ENCODE measurements around the gene GDF11. TPM values are rescaled to one million over a fixed set of nuclear protein-coding genes. Genes with fewer than 3 reads are reported as not detected.

The GDF11 gene
- 10 to 100 TPM in 10 of 12 donors, 1 to 10 TPM in 2; 8.4 to 47.6 (median 13.4) TPM for polyA plus RNA-seq (ENCODE audit: insufficient read length in 12 of 12)
- long read RNA-seq, donor 1, full-length matches to known transcripts, result 3 of 173 reads
- long read RNA-seq, donor 1, partial matches to known transcripts, result 160 of 173 reads
- long read RNA-seq, donor 1, other reads (novel, unspliced or antisense), result 10 of 173 reads
- long read RNA-seq, donor 2, full-length matches to known transcripts, result 2 of 147 reads
- long read RNA-seq, donor 2, partial matches to known transcripts, result 145 of 147 reads
- long read RNA-seq, donor 2, other reads (novel, unspliced or antisense), result 0 of 147 reads
- long read RNA-seq, donor 3, full-length matches to known transcripts, result 3 of 46 reads
- long read RNA-seq, donor 3, partial matches to known transcripts, result 43 of 46 reads
- long read RNA-seq, donor 3, other reads (novel, unspliced or antisense), result 0 of 46 reads
- long read RNA-seq, donor 4, full-length matches to known transcripts, result 5 of 26 reads
- long read RNA-seq, donor 4, partial matches to known transcripts, result 21 of 26 reads
- long read RNA-seq, donor 4, other reads (novel, unspliced or antisense), result 0 of 26 reads
- long read RNA-seq, donor 5, result 0 reads
- long read RNA-seq, donor 6, full-length matches to known transcripts, result 3 of 54 reads
- long read RNA-seq, donor 6, partial matches to known transcripts, result 51 of 54 reads
- long read RNA-seq, donor 6, other reads (novel, unspliced or antisense), result 0 of 54 reads
- long read RNA-seq, donor 7, result 0 reads
- long read RNA-seq, donor 8, full-length matches to known transcripts, result 5 of 97 reads
- long read RNA-seq, donor 8, partial matches to known transcripts, result 92 of 97 reads
- long read RNA-seq, donor 8, other reads (novel, unspliced or antisense), result 0 of 97 reads
- long read RNA-seq, donor 9, partial matches to known transcripts, result 71 of 71 reads
- long read RNA-seq, donor 9, other reads (novel, unspliced or antisense), result 0 of 71 reads
- long read RNA-seq, donor 10, full-length matches to known transcripts, result 8 of 14 reads
- long read RNA-seq, donor 10, partial matches to known transcripts, result 6 of 14 reads
- long read RNA-seq, donor 10, other reads (novel, unspliced or antisense), result 0 of 14 reads
- long read RNA-seq, donor 11, full-length matches to known transcripts, result 1 of 84 reads
- long read RNA-seq, donor 11, partial matches to known transcripts, result 78 of 84 reads
- long read RNA-seq, donor 11, other reads (novel, unspliced or antisense), result 5 of 84 reads

GRCh38 chr12:55742719-55743405 lies at the start of gene GDF11:
GDF11 (plus strand) TSS chr12:55743122; CDS start chr12:55743317, 195 bp downstream.
- peak; percentile 86 for DNase-seq

- no peak for DNase-seq
These were observed 49.4 kb upstream of the GDF11 start for GRCh38 chr12:55693323-55694187.

- no peak for DNase-seq
These were observed 48.8 kb upstream of the GDF11 start for GRCh38 chr12:55694188-55694515.

- no peak for DNase-seq
These were observed 48.3 kb upstream of the GDF11 start for GRCh38 chr12:55694651-55695050.

- DNase-seq, result no peak
These were observed 47.6 kb upstream of the GDF11 start for GRCh38 chr12:55695349-55695748.

- no peak for DNase-seq
These were observed 46.8 kb upstream of the GDF11 start for GRCh38 chr12:55696141-55696540.

- DNase-seq, result no peak
These were observed 46.0 kb upstream of the GDF11 start for GRCh38 chr12:55696796-55697462.

GRCh38 chr12:55697686-55698085 lies 45.2 kb upstream of the GDF11 start:
- no peak for DNase-seq

- DNase-seq, result no peak
These were observed 44.5 kb upstream of the GDF11 start for GRCh38 chr12:55698241-55698955.

- DNase-seq, result no peak
These were observed 44.0 kb upstream of the GDF11 start for GRCh38 chr12:55698965-55699364.

- no peak for DNase-seq
These were observed 43.4 kb upstream of the GDF11 start for GRCh38 chr12:55699471-55700055.

GRCh38 chr12:55700255-55701018 lies 42.5 kb upstream of the GDF11 start:
- no peak for DNase-seq

GRCh38 chr12:55702861-55703260 lies 40.1 kb upstream of the GDF11 start:
- DNase-seq, result no peak

- DNase-seq, result no peak
These were observed 39.6 kb upstream of the GDF11 start for GRCh38 chr12:55703288-55703687.

GRCh38 chr12:55703901-55704761 lies 38.8 kb upstream of the GDF11 start:
- DNase-seq, result no peak

- no peak for DNase-seq
These were observed 37.9 kb upstream of the GDF11 start for GRCh38 chr12:55704824-55705718.
